HG03575 (cell line): Measurements from ENCODE around the gene MARCHF11.

Experiments
- ATAC-seq: cut with Tn5 transposase; IDR thresholded peaks from one replicate; pipeline ENCODE4 v1.9.1; 2021; ENCODE audit not compliant: unreplicated experiment, insufficient number of reproducible peaks, low FRiP score; ENCODE audit errors: extremely low read depth

Gene MARCHF11, protein sequence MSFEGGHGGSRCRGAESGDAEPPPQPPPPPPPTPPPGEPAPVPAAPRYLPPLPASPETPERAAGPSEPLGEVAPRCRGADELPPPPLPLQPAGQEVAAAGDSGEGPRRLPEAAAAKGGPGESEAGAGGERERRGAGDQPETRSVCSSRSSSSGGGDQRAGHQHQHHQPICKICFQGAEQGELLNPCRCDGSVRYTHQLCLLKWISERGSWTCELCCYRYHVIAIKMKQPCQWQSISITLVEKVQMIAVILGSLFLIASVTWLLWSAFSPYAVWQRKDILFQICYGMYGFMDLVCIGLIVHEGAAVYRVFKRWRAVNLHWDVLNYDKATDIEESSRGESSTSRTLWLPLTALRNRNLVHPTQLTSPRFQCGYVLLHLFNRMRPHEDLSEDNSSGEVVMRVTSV

GRCh38 chr5:16179511-16179935, at the start of gene MARCHF11:
MARCHF11 (minus strand) TSS chr5:16179791; CDS start chr5:16179575, 216 bp downstream.
- no peak for ATAC-seq

- ATAC-seq: no peak
Observed at GRCh38 chr5:16225927-16226326, 46.3 kb upstream of the MARCHF11 start.

DNA sequence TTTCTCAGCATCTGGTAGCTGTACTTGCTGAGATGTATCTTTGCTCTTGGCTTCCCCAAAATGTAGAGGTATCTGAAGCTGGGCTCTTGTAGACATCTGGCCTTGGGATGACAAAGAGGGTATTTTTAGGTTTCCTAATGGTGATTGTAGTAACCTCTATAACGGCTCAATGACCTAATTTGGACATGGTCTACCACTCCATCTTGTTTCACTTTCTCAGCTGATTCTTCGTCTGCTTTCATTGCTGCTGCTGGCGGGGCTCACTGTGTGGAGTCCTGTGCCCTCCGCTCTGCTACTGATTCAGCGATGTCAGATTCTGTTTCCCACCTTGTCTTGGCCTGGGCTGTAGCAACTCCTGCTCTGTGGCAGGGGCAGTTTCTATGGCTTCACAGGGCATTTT, 12.7 kb upstream of the MARCHF11 start:
- peak; percentile 68 for ATAC-seq

DNA sequence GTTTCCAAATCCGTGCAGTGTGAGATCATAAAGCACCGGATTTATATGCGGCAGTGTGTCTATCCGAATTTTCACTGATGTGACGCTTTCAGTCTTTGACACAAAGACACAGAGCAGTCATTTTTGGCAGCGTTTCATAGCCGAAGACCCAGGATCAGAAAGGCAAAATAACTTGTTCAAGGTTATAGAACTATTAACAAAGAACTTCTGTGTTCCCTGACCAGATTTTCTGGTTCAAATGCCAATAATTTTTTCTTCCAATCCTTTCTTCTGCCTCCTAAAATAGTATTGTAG, 1.1 kb upstream of the MARCHF11 start:
- no peak for ATAC-seq

GRCh38 chr5:16179936-16180788, 571 bp upstream of the MARCHF11 start:
- ATAC-seq: no peak

- ATAC-seq: no peak
Observed at GRCh38 chr5:16178745-16179372, 732 bp downstream of the MARCHF11 start.

GRCh38 chr5:16169550-16169949, 10.0 kb downstream of the MARCHF11 start:
- no peak for ATAC-seq

GRCh38 chr5:16160706-16161105, 18.9 kb downstream of the MARCHF11 start:
- ATAC-seq: peak; percentile 65

DNA sequence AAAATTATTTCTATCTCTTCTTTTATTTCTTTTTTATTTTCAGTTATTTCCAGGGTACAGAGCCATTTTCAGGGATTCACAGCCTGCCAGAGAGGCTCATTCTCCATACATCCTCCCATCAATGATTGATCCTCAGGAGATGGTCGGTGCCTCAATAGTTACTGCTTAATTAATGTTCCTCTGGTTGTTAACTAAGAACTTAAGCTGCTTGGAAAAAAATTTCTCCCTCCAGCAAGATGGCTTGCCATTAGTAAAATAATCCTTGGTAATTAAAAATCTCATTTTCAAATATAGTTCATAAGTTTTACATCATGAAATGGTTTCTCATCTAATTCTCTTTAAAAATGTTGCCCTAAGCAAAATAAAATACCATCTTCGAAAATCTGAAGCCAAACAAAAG, 20.0 kb downstream of the MARCHF11 start:
- ATAC-seq: no peak

DNA sequence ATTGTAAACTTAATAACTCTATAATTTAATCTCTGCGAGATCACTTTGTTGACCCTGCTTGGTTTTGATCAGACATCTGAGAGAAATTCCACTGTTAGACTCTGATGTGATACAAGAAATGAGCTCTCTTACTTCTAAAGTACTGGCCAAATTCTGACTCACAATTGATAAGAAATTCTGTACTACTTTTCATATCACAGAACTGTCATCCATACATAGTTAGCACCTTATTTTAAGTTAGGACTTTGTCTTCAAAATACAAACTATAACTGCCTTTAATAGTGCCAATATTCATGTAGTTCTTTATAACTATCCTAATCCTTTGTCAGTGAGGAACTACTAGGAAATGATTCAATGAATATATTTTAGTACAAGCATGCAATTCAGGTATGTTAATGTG, 23.4 kb downstream of the MARCHF11 start:
- no peak for ATAC-seq

- ATAC-seq: no peak
Observed at GRCh38 chr5:16152601-16153568, 26.7 kb downstream of the MARCHF11 start.

DNA sequence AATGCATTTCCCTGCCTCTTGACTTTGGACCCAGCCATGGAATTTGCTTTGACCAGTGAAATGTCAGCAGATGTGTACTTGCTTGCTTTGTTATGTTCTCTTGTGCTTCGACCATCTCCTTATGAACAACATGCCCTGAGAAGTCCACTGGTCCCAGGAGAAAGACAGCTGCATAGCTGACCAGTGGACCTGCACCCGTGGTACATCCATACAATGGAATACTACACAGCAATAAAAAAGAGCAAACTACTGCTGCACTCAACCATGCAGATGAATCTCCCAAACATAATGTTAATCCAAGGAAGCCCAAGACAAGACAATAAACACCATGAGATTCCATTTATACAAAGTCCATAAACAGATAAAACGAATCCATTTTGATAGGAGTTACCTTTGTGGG, 30.0 kb downstream of the MARCHF11 start:
- no peak for ATAC-seq

DNA sequence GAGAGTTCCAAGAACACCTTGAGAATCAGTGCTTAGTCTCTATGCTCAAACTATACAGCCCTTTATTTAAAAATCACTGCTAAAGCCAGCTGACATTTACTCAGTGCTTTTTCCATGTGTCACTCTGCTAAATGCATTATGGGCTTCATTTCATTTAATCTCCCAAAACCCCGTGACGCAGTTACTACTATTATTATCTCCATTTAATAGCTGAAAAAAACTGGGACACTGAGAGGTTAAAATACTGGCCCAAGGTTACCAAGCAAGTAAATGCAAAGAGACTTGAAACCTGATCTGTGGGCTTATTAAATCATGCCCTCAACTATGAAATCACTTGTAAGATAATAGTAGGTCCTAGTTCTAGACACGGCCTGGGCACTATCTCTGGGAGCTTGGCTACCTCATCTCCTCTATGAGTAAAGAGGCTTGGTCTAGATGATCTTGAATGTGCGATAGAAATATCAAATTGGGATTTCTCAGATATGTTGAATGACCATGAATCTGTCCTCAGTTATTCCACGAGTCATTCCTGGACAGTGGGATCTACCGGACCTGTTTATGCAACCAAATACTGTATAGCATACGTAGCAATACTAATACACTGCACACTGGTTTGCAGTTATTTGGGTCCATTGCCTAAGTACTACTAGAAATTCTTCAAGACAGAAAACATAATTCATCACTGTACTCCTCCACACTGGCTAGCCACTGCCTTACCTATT, 32.3 kb downstream of the MARCHF11 start:
- ATAC-seq: no peak

DNA sequence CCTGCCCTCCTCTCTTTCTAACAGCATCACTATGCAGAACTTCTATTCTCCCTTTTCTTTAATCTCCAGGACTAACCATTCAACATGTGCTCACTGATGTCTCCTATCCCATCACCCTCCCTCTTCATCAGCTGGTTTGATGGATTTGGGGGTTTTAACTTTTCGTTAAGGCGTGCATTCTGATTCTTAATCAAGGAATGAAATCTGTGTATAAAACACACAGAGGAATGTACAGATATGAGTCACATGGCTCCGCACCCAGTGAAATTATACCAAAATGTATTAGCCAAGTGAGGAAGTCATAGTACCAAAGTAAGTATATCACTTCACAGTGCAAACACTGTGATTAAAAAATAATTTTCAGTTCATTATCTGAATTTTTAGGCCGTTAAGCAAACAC, 35.2 kb downstream of the MARCHF11 start:
- ATAC-seq: no peak

DNA sequence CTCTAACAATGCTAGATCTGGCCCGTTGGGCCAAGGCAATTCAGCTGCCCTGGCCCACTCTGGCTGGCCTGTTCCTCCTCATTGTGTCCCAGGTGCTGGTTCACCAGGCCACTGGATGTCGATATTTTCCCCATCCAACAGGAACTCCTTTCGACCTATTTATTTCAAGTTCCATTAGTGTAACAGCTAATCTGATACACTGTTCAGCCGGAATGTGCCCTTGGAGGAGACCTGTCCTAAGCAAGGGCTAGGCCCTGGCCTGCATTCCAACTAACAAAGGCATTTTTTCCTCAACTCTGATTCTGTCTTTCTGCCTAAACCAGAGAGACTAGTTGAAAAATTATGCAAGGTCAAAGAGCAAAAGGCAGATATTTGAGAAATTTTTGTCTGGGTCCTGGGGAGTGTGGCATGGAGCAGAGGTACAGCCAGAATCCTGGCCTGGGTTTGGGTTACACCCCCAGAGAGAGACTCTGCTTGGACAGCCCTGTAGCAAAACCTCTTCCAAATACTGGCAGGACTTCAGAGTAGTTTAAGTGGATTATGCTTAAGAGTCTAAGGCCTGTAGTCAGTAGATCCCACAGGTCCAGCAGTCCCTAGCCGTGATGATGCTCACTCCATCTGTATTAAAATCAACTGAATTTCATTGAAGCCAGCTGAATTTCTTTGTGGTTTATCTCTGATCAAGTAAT, 36.1 kb downstream of the MARCHF11 start:
- ATAC-seq: no peak

DNA sequence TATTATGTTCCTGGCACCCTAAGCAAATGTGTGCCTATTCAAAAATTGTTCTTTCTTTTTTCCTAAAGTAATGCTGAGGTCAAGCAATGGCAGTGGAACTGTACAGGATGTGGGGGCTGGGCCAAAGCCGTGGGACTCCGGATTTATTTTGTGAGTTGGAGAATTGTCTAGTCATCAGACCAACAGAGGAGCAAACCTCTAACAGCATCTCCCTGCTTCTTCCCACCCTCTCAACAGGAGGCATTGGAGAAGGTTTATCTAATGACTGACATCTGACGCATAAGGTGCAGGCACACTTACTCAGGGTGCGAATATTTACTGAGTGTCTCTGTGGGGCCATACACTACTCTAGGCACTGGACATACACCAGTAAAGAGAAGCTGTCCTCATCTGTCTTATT, 38.6 kb downstream of the MARCHF11 start:
- no peak for ATAC-seq

DNA sequence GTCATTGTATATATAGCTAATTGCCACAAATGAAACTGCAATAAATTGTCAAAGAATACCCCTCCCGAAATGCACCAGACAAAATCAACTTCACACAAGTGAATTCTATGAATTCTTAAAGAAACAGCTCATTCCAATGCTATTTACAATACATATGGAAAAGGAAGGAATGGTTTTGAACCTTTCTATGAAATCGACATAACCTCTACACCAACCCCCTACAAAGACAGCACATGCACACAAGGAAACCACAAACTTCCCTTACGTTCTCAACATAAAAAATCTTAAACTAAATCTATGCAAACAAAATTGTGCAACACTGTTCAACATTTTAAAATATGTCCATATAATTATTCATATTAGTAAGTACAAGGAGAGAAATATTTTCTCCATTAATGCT, 39.2 kb downstream of the MARCHF11 start:
- no peak for ATAC-seq

DNA sequence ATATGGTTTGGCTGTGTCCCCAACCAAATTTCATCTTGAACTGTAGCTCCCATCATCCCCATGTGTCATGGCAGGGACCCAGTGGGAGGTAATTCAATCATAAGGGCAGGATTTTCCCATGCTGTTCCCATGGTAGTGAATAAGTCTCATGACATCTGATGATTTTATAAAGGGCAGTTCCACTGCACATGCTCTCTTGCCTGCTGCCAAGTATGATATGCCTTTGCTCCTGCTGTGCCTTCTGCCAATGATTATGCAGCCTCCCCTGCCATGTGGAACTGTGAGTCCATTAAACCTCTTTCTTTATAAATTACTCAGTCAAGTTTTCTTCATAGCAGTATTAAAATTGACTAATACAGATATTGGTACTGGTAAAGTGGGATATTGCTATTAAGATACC, 42.4 kb downstream of the MARCHF11 start:
- no peak for ATAC-seq
